CD4-positive, alpha-beta T cell treated with Interleukin-17A for 1 hour (primary cell): ENCODE results near the gene STAB2.

Source experiments
- DNase-seq: peaks from one replicate; pipeline ENCODE4 v3.0.0-alpha.2; 2020

The STAB2 gene

GRCh38 chr12:103755425-103755824 lies 168.4 kb downstream of the STAB2 start:
- no peak for DNase-seq

- no peak for DNase-seq
Observed at GRCh38 chr12:103756443-103756842, 169.4 kb downstream of the STAB2 start.

DNA sequence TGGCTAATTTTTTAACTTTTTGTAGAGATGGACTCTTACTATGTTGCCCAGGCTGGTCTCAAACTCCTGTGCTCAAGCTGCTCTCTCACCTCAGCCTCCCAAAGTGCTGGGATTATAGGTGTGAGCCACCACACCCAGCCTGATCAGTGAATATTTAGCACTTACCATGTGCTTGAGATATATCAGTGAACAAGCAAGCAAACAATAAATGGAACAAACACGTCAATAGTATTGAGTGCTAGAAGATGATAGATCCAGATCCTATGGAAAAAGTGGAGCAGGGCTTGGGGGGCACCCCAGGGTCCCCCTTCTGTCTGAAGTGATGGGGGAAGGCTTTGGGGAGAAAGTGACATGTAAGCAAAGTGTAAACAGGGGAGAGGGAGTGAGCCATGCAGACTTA lies 170.2 kb downstream of the STAB2 start:
- DNase-seq: no peak

GRCh38 chr12:103758310-103759089 lies 171.4 kb downstream of the STAB2 start:
- no peak for DNase-seq

GRCh38 chr12:103762473-103762872 lies 175.4 kb downstream of the STAB2 start:
- DNase-seq: no peak

- no peak for DNase-seq
Observed at GRCh38 chr12:103765322-103765721, 178.2 kb downstream of the STAB2 start.

GRCh38 chr12:103766028-103766427 lies 179.0 kb downstream of the STAB2 start:
- DNase-seq: no peak

DNA sequence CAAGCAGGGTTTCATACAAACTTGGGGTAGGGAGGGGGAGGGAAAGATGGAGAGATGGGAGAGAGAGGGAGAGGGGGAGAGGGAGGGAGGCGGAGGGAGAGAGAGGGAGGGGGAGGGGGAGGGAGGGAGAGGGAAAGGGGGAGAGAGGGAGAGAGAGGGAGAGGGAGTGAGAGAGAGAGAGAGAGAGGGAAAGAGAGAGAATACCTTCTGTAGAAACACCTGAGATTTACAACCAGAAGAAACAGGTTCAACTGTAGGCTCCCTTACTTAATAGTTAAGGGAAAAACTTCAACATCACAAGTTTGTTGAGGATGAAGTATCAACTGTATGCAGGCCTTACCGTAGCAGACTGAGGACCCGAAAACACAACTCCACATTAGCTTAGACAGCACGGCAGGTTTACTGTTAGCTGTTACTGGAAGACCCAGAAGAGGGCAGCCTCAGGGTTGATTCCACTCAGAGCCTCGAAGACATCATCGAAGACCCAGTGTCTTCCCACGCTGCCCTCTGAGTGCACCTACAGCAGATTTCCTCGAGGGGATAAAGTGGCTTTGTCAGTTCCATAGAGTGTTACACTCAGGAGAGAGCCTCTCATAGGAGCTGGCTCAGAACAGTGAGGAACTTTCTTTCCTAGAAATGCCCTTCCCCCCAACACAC lies 181.5 kb downstream of the STAB2 start:
- no peak for DNase-seq

DNA sequence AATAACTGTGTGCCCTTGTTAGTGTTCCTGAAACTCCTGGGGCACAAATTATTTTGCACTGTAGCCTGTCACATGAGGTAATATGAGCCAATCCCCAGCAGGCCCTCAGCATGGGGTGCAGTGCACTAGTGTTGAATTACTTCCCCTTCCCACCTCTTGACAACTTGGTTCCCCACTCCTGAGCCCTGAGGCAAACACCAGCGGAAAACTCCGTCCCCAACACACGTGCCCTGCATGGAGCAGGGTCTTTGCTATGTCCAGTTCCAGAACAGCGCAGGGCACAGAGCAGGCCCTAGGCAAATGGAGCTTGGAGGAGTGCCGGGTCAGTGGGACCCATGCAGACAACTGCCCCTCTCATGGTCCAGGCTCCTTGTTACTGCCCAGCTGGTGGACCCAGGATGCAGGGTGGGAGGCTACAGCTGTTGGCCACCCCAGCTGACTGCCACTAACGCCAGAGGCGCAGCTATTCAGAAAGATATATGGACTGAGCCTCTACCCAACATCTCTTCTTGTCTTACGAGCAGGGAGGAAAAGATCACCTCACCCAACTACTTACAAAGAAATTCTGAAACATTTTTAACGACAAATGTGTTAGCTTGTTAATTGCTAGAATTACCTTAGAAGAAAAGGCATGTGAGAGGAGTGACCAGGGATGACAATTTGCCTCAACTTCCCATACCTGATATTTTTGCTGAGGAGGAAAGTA lies 182.3 kb downstream of the STAB2 start:
- DNase-seq: no peak

DNA sequence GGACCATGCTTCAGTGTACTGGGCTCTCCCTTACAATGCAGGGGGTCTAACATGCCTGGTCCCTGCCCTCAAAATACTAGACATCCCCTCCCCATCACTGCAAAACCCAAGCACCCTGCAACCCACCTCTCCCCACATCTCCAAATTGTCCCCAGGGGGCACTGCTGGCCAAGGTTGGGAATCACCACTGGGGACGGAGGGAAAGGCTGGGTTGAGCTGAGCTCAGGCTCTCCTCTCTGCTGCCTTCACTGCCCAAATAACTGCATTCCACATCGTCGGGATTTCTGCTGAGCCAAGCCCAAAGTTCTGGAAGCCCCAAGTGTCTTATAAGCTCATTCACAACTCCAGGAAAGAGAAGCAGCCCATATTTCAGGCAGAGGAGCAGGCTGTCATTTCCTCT lies 184.4 kb downstream of the STAB2 start:
- DNase-seq: no peak

DNA sequence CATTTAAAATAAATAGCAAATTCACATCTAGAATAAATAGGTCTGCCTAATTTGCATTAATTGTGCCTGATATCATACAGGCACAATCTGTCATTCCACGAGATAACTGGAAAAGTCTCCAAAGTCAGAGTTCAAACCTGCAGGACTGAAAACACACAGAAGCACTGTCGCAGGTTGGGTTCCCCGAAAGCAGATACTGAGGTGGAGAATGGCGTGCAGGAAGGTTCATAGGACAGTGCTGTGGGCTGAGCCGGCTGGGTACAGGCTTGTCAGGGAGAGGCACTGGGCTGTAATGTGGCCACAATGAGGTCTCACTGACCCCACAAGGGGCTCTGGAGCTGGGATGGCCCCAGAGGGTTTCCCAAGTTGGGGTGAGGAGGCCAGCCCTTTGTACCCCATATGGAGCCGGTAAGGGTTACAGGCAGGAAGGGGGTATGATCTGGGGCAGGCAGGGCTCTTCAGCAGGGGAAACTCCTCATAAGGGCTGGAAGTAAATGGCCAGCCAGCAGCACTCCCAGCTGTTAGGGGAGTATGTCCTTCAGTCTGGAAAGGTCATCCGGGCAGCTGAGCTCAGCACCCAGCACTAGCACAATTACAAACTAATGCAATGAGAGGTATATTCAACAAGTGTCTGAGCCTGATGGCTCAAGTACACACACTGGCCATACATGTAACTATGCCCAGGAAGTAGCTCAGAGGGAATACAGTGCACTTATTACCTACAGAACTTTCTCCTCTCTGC lies 185.5 kb downstream of the STAB2 start:
- DNase-seq: no peak

GRCh38 chr12:103773109-103773910 lies 186.2 kb downstream of the STAB2 start:
- DNase-seq: no peak

DNA sequence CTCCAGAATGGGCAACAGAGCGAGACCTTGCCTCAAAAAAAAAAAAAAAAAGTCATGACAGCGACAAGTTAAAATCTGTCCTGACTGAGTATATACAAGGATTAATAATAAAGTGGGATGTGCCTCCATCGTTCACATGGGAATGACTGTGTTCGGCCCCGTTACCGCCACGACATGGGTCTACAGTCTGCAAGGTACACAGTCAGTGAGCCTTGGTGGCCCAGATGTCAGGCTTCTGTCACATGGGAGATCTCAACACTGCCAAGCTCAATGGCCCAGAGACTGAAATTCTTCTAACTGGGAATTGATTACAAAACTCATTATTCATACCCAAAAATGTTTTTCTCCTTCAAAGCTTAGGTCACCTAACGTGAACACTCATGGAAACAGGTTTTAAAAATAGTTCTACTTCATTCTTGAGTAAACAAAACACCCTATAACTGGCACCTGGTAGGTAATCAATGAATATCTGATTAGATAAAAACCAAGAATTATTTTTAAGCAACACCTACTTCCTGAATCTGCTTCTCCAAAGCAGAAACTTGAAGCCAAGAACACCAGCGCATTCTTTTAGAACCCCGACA lies 188.0 kb downstream of the STAB2 start:
- no peak for DNase-seq

- DNase-seq: no peak
Observed at GRCh38 chr12:103778781-103779180, 191.7 kb downstream of the STAB2 start.

- DNase-seq: no peak
Observed at GRCh38 chr12:103779410-103780092, 192.5 kb downstream of the STAB2 start.

DNA sequence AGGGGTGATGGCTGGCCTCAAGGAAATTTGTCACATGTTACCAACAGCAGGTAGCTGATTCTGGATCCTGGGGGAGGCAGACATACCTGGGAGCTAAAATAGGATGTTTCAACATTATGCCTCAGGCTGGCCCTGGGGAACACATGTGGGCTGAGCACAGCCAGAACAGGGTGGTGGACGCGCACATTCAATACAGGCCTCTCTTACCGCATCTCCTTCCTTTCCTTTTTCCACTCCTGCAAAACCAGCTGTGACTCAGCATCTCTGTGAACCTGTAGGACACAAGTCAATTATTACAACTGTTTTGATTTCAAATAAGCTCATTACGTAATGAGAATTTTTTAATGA lies 193.0 kb downstream of the STAB2 start:
- DNase-seq: no peak

DNA sequence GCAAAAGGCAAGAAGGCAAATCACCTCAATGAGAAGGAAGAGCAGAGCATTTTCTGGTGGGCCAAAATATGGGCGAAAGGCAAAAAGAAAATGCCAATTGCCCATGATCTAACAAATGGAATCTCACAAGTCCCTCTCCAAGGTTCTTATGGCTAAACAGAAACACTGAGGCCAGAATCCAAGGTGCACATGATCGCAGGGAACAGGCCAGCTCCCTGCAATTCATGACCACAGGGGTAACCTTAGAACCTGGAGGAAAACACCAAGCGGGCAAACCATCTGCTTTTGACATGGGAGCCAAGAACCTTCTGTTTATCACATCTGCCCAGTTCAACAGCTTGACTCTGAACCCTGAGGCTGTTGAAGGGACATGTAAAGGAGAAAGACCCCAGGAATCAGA lies 193.9 kb downstream of the STAB2 start:
- DNase-seq: no peak

DNA sequence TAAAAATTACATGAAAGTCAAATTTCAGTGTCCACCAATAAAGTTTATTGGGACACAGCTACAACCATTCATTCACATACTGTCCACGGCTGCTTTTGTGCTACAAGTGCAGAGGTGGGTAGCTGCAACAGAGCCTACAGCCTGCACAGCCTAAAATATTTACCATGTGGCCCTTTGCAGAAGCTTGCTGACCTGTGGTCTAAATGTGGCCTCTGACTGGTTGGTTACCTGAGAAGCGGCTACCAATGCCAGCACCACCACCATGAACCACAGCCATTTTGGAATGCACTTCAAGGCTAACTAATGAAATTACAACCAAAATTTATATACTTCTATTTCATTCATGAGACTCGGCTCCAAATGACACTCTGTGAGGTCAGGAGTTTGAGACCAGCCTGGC lies 195.3 kb downstream of the STAB2 start:
- no peak for DNase-seq

DNA sequence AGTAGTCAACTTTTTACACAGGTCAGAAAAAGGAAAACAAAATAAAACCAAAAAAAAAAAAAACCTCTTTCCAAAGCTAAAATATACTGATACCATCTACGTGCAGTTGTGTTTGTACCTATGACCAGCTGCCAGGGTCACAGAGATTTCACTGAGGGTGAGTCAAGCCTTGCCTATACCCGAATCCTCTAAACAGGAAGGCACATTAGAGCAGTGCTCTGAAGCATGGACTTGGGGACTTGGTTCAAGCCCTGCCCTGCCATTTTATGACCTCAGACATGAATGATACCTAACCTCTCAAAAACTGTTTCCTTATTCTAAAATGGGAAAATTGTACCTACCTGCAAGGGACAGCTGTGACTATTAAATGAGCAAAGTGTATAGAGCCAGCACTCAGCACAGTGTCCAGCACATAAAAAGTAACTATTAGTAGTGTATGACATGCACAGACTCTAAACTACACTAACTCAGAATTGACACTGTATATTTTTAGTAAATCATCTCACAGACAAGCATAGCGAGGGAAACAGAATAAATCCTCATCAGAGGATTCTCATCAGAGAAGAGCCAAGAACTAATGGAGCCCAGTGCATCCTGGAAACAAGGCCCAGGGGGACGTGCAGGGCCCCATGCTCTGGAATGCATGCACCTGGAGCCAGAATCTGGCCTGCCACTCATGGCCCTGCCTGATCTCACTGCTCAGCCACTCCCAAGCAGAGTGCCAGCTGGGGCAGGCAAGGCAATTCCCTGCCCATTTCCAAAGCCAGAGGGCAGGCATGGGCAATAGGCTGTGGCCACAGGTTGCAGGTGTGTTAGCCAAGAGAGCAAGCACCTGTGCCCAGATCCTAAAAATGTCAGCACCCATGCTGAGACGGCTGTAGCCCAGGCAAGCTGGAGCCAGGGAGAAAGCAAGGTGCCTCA lies 196.9 kb downstream of the STAB2 start:
- DNase-seq: no peak
